Hematopoietic multipotent progenitor cell (in vitro differentiated cells): ENCODE results near the gene OPN5. TPM values are rescaled to one million over a fixed set of nuclear protein-coding genes. Genes with fewer than 3 reads are reported as not detected.
A peak's percentile ranks its signal among the peaks of the same experiment; 100 is the strongest.

ENCODE experiments used
- DNase-seq, 3 donors: peaks; one replicate each; pipeline ENCODE4 v3.0.0-alpha.2; 2011 to 2015; ENCODE audit warnings: low read depth in 2 of 3, low spot score in 2 of 3
- total RNA-seq: library from RNA; depleted of rRNA; stranded (reverse); fragments of >200 nt; gene quantifications from one replicate; pipeline ENCODE4 v1.2.3, GENCODE V29; 2012

The OPN5 gene
- total RNA-seq, 1 donor, result under 0.01 TPM

GRCh38 chr6:47787620-47788497, 6.0 kb downstream of the OPN5 start:
- peak; percentile 18 to 60 (median 43) for DNase-seq

GRCh38 chr6:47788498-47788884, 6.7 kb downstream of the OPN5 start:
- no peak for DNase-seq

DNA sequence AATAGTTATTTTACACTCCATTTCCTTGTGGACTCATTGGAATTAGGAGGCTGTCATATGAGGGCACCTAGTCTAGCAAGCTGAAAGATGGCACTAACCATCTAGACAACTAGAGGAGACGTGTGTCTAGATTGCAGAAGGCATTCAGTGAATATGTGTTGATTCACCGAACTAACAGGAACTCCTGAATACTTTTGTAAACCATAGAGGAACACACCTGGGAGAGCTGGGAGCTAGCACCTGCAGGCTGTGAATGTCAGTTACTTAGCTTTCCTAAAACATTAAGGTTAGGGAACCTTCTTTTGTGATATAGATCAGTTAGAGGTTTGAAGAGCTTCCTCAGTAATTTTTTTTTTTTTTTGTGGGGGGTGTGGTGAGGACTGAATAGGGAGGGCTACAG, 7.7 kb downstream of the OPN5 start:
- DNase-seq, result no peak

- no peak for DNase-seq
Measured at GRCh38 chr6:47792216-47792733, 10.4 kb downstream of the OPN5 start.

DNA sequence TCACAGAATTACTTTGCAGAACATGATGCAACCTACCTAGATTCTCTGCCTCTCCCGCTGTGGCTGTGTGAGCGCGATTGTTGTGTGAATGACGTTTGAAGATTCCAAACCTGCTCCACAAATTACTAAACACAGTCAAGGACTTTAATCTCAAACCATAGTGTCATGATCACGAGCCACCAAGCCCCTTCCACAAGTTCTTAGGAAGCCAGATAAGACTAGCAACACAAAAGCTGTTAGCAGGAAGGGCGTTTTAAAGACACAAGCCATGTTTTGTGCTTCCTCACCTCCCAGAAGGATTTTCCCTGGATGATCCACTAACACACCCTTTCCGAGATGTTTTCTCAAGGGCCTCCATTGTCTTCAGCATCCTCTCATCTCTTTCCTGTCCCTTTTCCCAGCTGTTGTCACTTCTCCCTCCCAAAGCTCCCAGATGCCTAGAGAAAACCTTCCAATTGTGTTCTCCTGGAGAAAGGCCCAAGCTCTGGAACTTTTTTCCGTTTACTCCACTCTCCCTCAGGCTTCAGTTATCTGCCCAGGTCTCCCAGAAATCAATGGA, 12.8 kb downstream of the OPN5 start:
- DNase-seq, result no peak

DNA sequence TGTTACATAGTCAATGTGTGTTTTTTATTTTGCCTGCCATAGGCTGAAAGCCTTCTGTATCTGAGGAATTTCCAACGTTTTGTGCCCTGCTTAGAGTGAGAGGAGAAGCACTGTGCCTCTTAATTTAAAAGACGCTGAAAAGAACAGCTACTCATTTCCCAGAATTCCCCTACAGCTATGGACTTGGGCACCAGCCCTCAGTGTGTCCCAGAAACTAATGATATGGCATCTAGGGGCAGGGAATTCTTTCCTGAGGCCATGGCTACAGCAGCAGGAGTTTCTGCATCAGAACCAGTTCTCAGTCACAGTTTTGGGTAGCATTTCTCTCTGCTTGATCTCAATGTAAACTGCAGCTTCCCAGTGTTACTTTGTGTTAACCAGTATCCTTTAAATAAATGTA, 20.2 kb downstream of the OPN5 start:
- no peak for DNase-seq

- DNase-seq, result no peak
Measured at GRCh38 chr6:47804821-47805220, 23.0 kb downstream of the OPN5 start.

GRCh38 chr6:47809873-47810272, 28.0 kb downstream of the OPN5 start:
- no peak for DNase-seq

GRCh38 chr6:47810885-47811284, 29.1 kb downstream of the OPN5 start:
- DNase-seq, result no peak

GRCh38 chr6:47811443-47811842, 29.6 kb downstream of the OPN5 start:
- DNase-seq, result no peak

DNA sequence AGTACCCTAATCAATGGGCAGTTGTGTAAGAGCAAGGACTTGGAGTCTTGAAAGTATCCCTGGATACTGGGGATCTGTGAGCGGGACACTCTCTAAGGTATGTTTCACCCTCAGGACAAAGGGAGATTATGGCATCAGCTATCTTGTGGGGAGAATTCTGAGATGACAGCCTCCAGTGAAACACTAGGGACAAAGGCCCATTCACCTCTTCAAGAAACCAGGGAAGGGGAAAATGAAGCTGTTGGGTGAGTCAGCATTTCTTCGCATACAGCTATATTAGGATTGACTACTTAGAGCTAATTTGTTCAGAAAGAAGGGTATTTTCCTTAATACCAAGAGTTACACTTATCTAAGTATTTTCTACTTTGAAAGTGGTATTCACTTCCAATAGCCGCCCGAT, 35.9 kb downstream of the OPN5 start:
- DNase-seq, result no peak

DNA sequence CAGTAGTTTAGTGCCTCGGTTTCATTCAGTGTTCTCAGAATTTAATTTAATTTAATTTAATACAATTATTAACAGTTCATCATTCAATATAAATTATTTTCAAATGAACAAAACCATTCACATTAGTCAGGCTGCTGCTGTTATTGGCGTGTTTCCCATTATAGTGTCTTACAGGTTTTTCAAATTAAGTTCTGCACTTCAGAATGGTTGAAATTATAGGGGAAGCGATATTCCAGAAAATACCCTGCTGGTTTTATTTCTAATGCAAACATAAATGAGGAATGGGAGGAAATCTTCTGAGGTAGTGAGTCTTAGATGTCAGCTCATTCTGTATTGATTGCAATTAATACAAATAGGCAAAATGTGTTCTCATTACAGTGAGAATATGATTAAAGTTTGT, 37.6 kb downstream of the OPN5 start:
- DNase-seq, result no peak

- DNase-seq, result no peak
Measured at GRCh38 chr6:47822856-47823554, 41.2 kb downstream of the OPN5 start.

- DNase-seq, result no peak
Measured at GRCh38 chr6:47832386-47833100, 50.7 kb downstream of the OPN5 start.

DNA sequence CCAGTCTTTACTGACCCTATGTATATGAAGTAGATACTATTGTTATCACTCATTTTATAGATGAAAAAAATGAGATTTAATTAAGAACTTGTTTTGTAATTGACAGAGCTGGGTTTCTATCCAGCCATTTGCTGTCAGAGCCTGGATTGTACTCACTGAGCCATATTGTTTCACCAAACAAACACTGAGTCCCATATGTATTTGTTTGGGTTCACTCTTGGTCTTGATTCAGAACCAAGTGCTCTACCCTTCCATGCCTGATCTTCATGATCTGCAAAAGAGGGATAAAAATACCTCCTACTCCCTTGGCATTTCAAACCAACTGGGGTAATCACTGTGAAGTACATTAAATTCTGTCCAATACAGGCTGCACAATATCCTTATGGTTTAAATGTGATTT, 52.4 kb downstream of the OPN5 start:
- no peak for DNase-seq

GRCh38 chr6:47836046-47836445, 54.2 kb downstream of the OPN5 start:
- no peak for DNase-seq

- no peak for DNase-seq
Measured at GRCh38 chr6:47836639-47837038, 54.8 kb downstream of the OPN5 start.

DNA sequence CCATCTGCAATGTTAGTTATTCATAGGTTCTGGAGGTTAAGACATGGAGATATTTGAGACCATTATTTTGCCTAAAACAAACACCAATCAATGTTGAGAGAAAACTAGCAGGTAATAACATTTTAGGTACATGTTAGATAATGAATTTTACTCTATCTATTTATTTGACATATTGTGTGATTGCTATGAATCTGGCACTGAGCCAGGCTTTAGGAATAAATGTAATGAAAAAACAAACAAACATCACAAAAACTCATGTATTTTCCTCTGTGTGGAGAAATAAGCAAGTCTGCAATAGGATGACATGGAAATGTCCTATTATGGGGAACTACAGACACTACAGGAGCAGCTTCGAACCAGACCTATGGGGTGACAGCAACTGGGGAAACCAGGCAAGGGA, 57.8 kb downstream of the OPN5 start:
- no peak for DNase-seq

GRCh38 chr6:47844881-47845280, 63.0 kb downstream of the OPN5 start:
- no peak for DNase-seq

- DNase-seq, result no peak
Measured at GRCh38 chr6:47846752-47847151, 64.9 kb downstream of the OPN5 start.

- DNase-seq, result no peak
Measured at GRCh38 chr6:47851091-47851490, 69.3 kb downstream of the OPN5 start.
